Lower lobe of right lung (tissue), 2 donors: ENCODE results near the gene CDK5RAP1. TPM values are rescaled to one million over a fixed set of nuclear protein-coding genes. Genes with fewer than 3 reads are reported as not detected.
A peak's percentile ranks its signal among the peaks of the same experiment; 100 is the strongest.

ENCODE experiments used
- ATAC-seq, 2 donors: fragments of 200-7000 bp; cut with Tn5 transposase; one replicate each; pipeline ENCODE4 v1.9.1; 2020 to 2022; ENCODE audit warnings: mild to moderate bottlenecking in 2 of 2, moderate library complexity in 2 of 2
- DNase-seq: peaks from one replicate; pipeline ENCODE4 v3.0.0-alpha.2; 2020
- H3K27ac ChIP-seq: fragments of 200-600 bp; one replicate; pipeline ENCODE4 v1.8.0; 2022
- H3K27me3 ChIP-seq: fragments of 200-600 bp; one replicate; pipeline ENCODE4 v1.8.0; 2022; ENCODE audit warnings: low read depth
- H3K36me3 ChIP-seq: fragments of 200-600 bp; one replicate; pipeline ENCODE4 v1.8.0; 2022; ENCODE audit warnings: mild to moderate bottlenecking
- H3K4me1 ChIP-seq: fragments of 200-600 bp; one replicate; pipeline ENCODE4 v1.8.0; 2022
- H3K4me3 ChIP-seq: fragments of 200-600 bp; one replicate; pipeline ENCODE4 v1.8.0; 2022; ENCODE audit warnings: mild to moderate bottlenecking
- H3K9me3 ChIP-seq: fragments of 200-600 bp; one replicate; pipeline ENCODE4 v1.8.0; 2022
- intact Hi-C: fragments of 100-400 bp; cut with DNase I; formaldehyde crosslinking; loops from one replicate; pipeline ENCODE4 v1.11.0; 2022
- total RNA-seq: library from RNA; stranded (reverse); fragmentation: NEBNext Ultra II Directional; extraction: Animal tissue kit (Norgen Biotek cat#: 25700); gene quantifications from one replicate; pipeline ENCODE4 v1.2.1, GENCODE V29; 2021
- TF ChIP-seq, protein P1 (sequence below): fragments of 200-600 bp; IDR thresholded peaks from one replicate; pipeline ENCODE4 v1.8.0; 2022; ENCODE audit warnings: antibody characterized with exemption, mild to moderate bottlenecking
- donor health status: DM: no; HTN: yes; CAD: no; lungs with severe emphysema.

Gene CDK5RAP1
- total RNA-seq, 1 donor from 2014 or later: 23.2 TPM

DNA sequence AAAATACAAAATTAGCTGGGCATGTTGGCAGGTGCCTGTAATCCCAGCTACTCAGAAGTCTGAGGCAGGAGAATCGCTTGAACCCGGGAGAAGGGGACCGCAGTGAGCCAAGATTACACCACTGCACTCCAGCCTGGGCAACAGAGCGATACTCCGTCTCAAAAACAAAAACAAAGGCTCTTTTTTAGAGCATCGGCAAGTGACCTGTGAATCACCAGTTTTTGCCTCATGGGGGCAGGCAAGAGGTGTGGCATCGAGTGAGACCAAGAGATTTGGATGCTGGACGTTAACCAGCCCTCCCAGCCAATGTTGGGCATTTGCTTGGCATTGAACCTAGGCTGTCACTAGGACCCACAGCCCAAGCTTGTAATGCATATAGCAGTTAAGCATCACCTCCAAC is 14.6 kb upstream of the CDK5RAP1 start:
- Histone ChIP-seq H3K36me3 (no peaks in the 10 kb centered on the region), H3K27me3 (no peaks in the 10 kb centered on the region), H3K4me3 (no peak overlapping the region), H3K27ac (no peak overlapping the region), H3K4me1 (no peaks in the 10 kb centered on the region), H3K9me3 (no peaks in the 10 kb centered on the region)
- intact Hi-C loops: no loop called here
- ATAC-seq (no peak), DNase-seq (no peak)
- TF ChIP-seq, protein P1, sequence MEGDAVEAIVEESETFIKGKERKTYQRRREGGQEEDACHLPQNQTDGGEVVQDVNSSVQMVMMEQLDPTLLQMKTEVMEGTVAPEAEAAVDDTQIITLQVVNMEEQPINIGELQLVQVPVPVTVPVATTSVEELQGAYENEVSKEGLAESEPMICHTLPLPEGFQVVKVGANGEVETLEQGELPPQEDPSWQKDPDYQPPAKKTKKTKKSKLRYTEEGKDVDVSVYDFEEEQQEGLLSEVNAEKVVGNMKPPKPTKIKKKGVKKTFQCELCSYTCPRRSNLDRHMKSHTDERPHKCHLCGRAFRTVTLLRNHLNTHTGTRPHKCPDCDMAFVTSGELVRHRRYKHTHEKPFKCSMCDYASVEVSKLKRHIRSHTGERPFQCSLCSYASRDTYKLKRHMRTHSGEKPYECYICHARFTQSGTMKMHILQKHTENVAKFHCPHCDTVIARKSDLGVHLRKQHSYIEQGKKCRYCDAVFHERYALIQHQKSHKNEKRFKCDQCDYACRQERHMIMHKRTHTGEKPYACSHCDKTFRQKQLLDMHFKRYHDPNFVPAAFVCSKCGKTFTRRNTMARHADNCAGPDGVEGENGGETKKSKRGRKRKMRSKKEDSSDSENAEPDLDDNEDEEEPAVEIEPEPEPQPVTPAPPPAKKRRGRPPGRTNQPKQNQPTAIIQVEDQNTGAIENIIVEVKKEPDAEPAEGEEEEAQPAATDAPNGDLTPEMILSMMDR: peak; percentile 35

DNA sequence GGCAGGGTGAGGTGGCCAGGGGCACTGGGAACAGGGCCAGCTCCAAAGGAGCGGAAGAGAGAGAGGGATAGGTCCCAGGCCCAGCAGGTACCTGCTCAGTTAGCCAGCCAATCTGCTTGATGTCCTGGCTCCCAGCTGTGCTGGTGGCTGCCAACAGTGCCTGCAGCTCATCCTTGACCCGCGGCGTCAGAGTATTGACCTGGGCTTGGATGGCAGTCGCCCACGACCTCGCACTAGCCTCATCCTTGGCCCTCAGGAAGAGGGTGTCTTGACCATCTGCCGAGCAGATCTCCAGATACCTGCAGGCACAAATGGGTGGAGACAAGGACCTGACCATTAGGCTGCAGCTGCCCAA is 11.1 kb upstream of the CDK5RAP1 start:
- H3K4me3 ChIP-seq: no peak overlapping the region
- ATAC-seq (no peak), DNase-seq (no peak)
- no peaks in the 10 kb centered on the region for H3K27me3 ChIP-seq
- no peaks in the 10 kb centered on the region for H3K9me3 ChIP-seq
- H3K27ac ChIP-seq: no peak overlapping the region
- no peaks in the 10 kb centered on the region for H3K4me1 ChIP-seq
- intact Hi-C loops: no loop called here
- TF ChIP-seq, protein P1: no peak
- peaks cover 12% of the 10 kb centered on the region for H3K36me3 ChIP-seq

DNA sequence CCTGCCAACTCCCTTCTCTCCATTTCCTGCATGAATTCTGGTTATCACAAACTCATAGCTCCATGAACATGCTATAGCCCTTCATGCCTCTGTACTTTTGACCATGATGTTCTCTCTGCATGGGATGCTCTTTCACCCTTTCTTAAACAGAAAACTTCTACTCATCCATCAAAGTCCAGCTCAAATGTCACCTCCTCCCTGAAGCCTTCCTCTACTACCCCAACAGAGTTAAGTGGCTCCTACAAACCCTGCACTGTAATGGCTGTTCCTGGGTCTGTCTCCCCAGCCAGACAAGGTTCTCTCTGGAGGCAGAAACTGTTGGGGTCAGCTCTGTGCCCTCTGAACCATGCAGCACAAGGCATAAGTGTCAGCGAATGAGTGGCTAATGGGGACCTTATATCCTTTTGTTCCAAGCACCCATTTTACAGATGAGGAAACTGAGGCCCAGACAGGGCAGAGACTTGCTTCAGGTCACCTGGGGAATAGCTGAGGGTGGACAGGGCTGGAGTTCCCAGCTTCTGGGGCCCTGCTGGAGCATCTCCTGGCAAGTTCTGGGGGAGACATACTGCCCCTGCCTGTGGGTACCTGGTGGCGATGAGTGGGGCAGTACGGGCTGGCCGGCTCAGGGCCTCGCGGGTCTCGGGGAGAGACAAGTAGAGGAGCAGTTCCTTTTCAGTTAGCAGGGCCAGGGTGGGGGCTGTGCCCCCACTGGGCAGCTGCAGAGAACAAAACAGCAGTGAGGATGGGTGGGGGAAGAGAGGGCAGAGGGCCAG is 10.6 kb upstream of the CDK5RAP1 start:
- Histone ChIP-seq H3K27ac (no peak overlapping the region), H3K27me3 (no peaks in the 10 kb centered on the region), H3K9me3 (no peaks in the 10 kb centered on the region), H3K36me3 (peaks cover 18% of the 10 kb centered on the region), H3K4me1 (no peaks in the 10 kb centered on the region), H3K4me3 (no peak overlapping the region)
- ATAC-seq: no peak
- no peak for DNase-seq
- intact Hi-C loops: no loop called here
- TF ChIP-seq, protein P1: no peak

DNA sequence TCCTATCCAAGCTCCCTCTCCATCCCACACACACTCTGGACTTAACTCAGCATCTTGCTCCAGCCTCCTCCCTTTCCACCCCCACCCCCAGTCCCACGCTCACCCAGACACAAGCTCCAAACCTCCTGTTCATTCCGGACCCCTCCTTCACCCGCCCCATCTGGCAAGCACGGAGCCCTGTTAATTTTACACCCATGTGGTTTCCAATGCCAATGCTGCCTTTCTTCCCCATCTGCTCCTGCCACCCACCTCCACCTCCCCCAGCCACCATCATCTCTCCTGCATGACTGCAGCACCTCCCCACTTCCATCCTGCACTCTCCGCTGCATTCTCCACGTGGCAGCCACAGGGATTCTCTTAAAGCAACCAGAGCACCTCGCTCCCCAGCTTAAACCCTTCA is 9.9 kb upstream of the CDK5RAP1 start:
- no peak overlapping the region for H3K27ac ChIP-seq
- TF ChIP-seq, protein P1: no peak
- H3K4me1 ChIP-seq: no peaks in the 10 kb centered on the region
- no peaks in the 10 kb centered on the region for H3K9me3 ChIP-seq
- ATAC-seq: no peak
- intact Hi-C loops: no loop called here
- H3K36me3 ChIP-seq: peaks cover 19% of the 10 kb centered on the region
- H3K27me3 ChIP-seq: no peaks in the 10 kb centered on the region
- H3K4me3 ChIP-seq: no peak overlapping the region
- DNase-seq: no peak

DNA sequence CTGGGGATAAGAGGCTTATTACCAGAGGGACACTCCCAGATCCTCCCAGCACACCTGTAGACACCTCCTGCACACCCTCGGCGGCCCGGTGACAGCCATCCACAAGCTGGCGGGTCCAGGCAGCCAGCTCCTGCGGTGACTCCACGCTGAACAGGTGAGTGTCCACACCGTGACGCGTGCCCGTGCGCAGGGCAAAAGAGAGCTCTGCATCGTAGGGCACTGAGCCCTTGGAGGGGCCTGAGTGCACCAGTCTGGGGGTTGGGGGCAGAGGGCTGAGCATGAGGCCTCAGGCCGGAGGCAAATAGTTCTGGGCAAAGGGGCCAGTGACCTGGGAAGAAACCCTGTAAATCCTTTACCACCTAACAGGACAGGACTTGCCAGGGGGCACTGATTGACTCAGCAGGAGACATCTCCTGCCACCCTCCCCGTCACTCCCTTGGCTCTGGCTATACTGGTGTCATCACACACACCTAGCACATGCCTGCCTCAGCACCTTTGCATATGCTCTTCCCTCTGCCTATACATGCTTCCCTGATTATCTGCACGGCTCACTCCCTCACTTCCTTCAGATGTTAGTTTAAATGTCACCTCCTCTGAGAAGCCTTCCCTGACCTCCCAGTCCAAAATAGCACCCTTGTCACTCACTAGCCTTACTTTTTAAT is 8.9 kb upstream of the CDK5RAP1 start:
- Histone ChIP-seq H3K27me3 (no peaks in the 10 kb centered on the region), H3K27ac (no peak overlapping the region), H3K36me3 (peaks cover 19% of the 10 kb centered on the region), H3K4me1 (no peaks in the 10 kb centered on the region), H3K9me3 (no peaks in the 10 kb centered on the region), H3K4me3 (no peak overlapping the region)
- intact Hi-C loops: no loop called here
- DNase-seq (no peak), ATAC-seq (no peak)
- TF ChIP-seq, protein P1: no peak
